Esophagus muscularis mucosa (tissue), 3 donors: ENCODE measurements around the gene COL4A3.

Experiments used
- POLR2AphosphoS5 ChIP-seq, 2 donors: sonication (generic); formaldehyde crosslinking; IDR thresholded peaks; one replicate each; pipeline ENCODE4 v1.6.1; 2017; ENCODE audit warnings: antibody characterized with exemption in 2 of 2
- TF ChIP-seq, protein P1 (sequence below), 3 experiments: fragments of 200-600 bp in 2 of 3; fragments of 450-650 bp in 1 of 3; sonication (generic) in 2 of 3; IDR thresholded peaks; one replicate each; pipeline ENCODE4 v1.5.1; 2017 to 2019; ENCODE audit warnings: antibody characterized with exemption in 3 of 3, mild to moderate bottlenecking in 2 of 3, moderate library complexity in 1 of 3

DNA sequence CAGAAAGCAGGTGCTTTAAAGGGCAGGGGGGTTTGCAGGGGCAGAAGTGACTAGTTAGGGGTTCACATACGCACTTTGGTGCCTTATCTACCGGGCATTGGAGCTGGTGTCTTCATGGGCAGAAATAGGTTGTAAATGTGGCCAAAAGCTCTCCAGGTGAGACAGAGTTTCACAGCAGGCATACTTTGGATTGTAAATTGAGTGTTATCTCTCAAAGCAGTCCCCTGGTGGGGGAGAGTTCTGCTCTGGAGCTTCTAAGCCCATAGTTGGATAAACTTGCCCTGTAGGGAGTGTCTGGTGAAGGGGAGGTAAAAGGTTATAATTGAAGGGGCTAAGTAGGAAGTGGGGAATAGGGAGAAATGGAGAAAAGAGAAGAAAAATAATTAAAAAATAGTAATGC is 43.1 kb downstream of the COL4A3 start:
- TF ChIP-seq POLR2AphosphoS5 (IDR thresholded peaks at IDR 0.05) = no peak
- TF ChIP-seq, protein P1, sequence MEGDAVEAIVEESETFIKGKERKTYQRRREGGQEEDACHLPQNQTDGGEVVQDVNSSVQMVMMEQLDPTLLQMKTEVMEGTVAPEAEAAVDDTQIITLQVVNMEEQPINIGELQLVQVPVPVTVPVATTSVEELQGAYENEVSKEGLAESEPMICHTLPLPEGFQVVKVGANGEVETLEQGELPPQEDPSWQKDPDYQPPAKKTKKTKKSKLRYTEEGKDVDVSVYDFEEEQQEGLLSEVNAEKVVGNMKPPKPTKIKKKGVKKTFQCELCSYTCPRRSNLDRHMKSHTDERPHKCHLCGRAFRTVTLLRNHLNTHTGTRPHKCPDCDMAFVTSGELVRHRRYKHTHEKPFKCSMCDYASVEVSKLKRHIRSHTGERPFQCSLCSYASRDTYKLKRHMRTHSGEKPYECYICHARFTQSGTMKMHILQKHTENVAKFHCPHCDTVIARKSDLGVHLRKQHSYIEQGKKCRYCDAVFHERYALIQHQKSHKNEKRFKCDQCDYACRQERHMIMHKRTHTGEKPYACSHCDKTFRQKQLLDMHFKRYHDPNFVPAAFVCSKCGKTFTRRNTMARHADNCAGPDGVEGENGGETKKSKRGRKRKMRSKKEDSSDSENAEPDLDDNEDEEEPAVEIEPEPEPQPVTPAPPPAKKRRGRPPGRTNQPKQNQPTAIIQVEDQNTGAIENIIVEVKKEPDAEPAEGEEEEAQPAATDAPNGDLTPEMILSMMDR (IDR thresholded peaks at IDR 0.05) = no peak
